HepG2 (cell line): ENCODE results near the gene ADAMTS2. TPM values are rescaled to one million over a fixed set of nuclear protein-coding genes. Genes with fewer than 3 reads are reported as not detected.

Source experiments
- ATAC-seq: fragments of 200-7000 bp; cut with Tn5 transposase; 3 replicates; pipeline ENCODE4 v1.9.1; 2020; ENCODE audit warnings: mild to moderate bottlenecking, moderate library complexity
- BruUV-seq: library from RNA; stranded (reverse); fragments of 400-500 nt; replicated peaks from 2 replicates; lab custom pipeline; 2021; lab: Mats Ljungman, UMichigan
- CTCF ChIA-PET: fragments of 300-600 bp; formaldehyde crosslinking; extraction: SDS; loops from one replicate; lab custom pipeline; 2021; ENCODE audit warnings: low total read pairs, inconsistent platforms, low intra/inter-chr PET ratio; lab: Yijun Ruan, JAX
- POLR2A ChIA-PET: fragments of 350-600 bp; sonication (Branson Sonifier 250); formaldehyde crosslinking; loops from one replicate; lab custom pipeline; 2020; ENCODE audit warnings: antibody characterized with exemption, inconsistent platforms; lab: Yijun Ruan, JAX
- DNase-seq: peaks from one replicate; pipeline ENCODE4 v3.0.0-alpha.2; 2015; ENCODE audit warnings: low spot score
- FAIRE-seq: peaks from 3 replicates; lab custom pipeline; 2011; peaks lifted over from hg19 to GRCh38; lab: Jason Lieb, UNC
- H2AFZ ChIP-seq: one replicate; pipeline ENCODE4 v1.6.1; 2011; ENCODE audit warnings: low read length, inconsistent platforms
- H3K27ac ChIP-seq: fragments of 300-600 bp; 3 replicates; pipeline ENCODE4 v1.8.0; 2011; ENCODE audit warnings: mixed run types, mild to moderate bottlenecking, mixed read lengths, low read length, inconsistent platforms; ENCODE audit not compliant: insufficient read depth; ENCODE audit errors: extremely low read length
- H3K27me3 ChIP-seq, 2 experiments: fragments of 200-600 bp in 1 of 2; 2 replicates in 1 of 2; 3 replicates in 1 of 2; pipeline versions ENCODE4 v1.6.0 to v1.8.0; 2011; ENCODE audit warnings: low read length in 2 of 2, mild to moderate bottlenecking in 2 of 2, moderate library complexity in 2 of 2, inconsistent platforms in 1 of 2; ENCODE audit not compliant: insufficient read depth in 2 of 2, control insufficient read depth in 1 of 2
- H3K36me3 ChIP-seq, 2 experiments: fragments of 200-600 bp in 1 of 2; replicated peaks in 1 of 2; 2 replicates in 1 of 2; 3 replicates in 1 of 2; pipeline versions ENCODE4 v1.5.1 to v1.8.0; 2011; ENCODE audit warnings: low read length in 2 of 2, inconsistent platforms in 1 of 2; ENCODE audit not compliant: insufficient read depth in 2 of 2, control insufficient read depth in 1 of 2
- H3K4me1 ChIP-seq: 2 replicates; pipeline ENCODE4 v1.5.1; 2012; ENCODE audit warnings: low read length, inconsistent platforms; ENCODE audit not compliant: insufficient read depth
- H3K4me2 ChIP-seq: 2 replicates; pipeline ENCODE4 v1.6.0; 2011; ENCODE audit warnings: low read depth, low read length, inconsistent platforms
- H3K4me3 ChIP-seq, 3 experiments: fragments of 200-600 bp in 1 of 3; sonication (generic), shearing (Covaris generic) in 1 of 3; replicated peaks in 1 of 3; 2 replicates each; pipeline ENCODE4 v1.5.1; 2011 to 2016; ENCODE audit warnings: low read length in 3 of 3, inconsistent platforms in 2 of 3, low read depth in 2 of 3, mild to moderate bottlenecking in 2 of 3, control low read depth in 1 of 3, mixed read lengths in 1 of 3; ENCODE audit not compliant: insufficient read depth in 1 of 3
- H3K79me2 ChIP-seq: one replicate; pipeline ENCODE4 v1.6.1; 2011; ENCODE audit warnings: low read length, inconsistent platforms; ENCODE audit not compliant: insufficient read depth
- H3K9ac ChIP-seq: 2 replicates; pipeline ENCODE4 v1.6.0; 2011; ENCODE audit warnings: mild to moderate bottlenecking, low read depth, low read length, inconsistent platforms; ENCODE audit not compliant: insufficient read depth
- H3K9me3 ChIP-seq: 2 replicates; pipeline ENCODE4 v1.5.1; 2012; ENCODE audit warnings: mild to moderate bottlenecking, low read length
- H4K20me1 ChIP-seq: 2 replicates; pipeline ENCODE4 v1.6.0; 2011; ENCODE audit warnings: inconsistent platforms, mild to moderate bottlenecking, low read length, moderate library complexity; ENCODE audit not compliant: insufficient read depth
- CEBPB ChIP-seq: IDR thresholded peaks from 2 replicates; pipeline ENCODE4 v1.6.1; 2011; ENCODE audit warnings: low read depth, low read length, improper control_type of control experiment, borderline replicate concordance
- CREM ChIP-seq, 2 experiments: sonication (generic) in 1 of 2; formaldehyde crosslinking in 1 of 2; IDR thresholded peaks; 2 replicates each; pipeline versions ENCODE4 v1.4.0 to v1.6.1; 2016 to 2020; ENCODE audit warnings: antibody characterized with exemption in 1 of 2, mild to moderate bottlenecking in 1 of 2, missing genetic modification reagents in 1 of 2
- HOXA7 ChIP-seq: sonication (generic); formaldehyde crosslinking; IDR thresholded peaks from 2 replicates; pipeline ENCODE4 v1.8.1; 2022; ENCODE audit warnings: mild to moderate bottlenecking, missing genetic modification reagents, moderate library complexity
- STAG1 ChIP-seq: sonication (generic); formaldehyde crosslinking; IDR thresholded peaks from 2 replicates; pipeline ENCODE4 v1.4.0; 2020; ENCODE audit warnings: missing genetic modification reagents
- ZNF124 ChIP-seq: sonication (generic); formaldehyde crosslinking; IDR thresholded peaks from 2 replicates; pipeline ENCODE4 v1.4.0; 2020; ENCODE audit warnings: missing genetic modification reagents
- ZSCAN9 ChIP-seq: IDR thresholded peaks from 2 replicates; pipeline ENCODE4 v1.6.1; 2016; ENCODE audit warnings: borderline replicate concordance
- WGBS: methylation state at CpG from one replicate; pipeline ENCODE4 v1.1.6; 2017; ENCODE audit warnings: low lambda C conversion rate; 5-methylcytosine and 5-hydroxymethylcytosine counted together
- in situ Hi-C: cut with HindIII; loops from 2 replicates; pipeline ENCODE4 v1.10.0; 2017; ENCODE audit warnings: low pct_unique_long_range_greater_than_20kb; ENCODE audit not compliant: extremely low pct_ligation_motif_present
- intact Hi-C: fragments of 100-400 bp; cut with micrococcal nuclease; formaldehyde crosslinking; loops from one replicate; pipeline ENCODE4 v1.10.0; 2022; ENCODE audit not compliant: unreplicated experiment
- polyA plus RNA-seq, 8 experiments: library from polyadenylated mRNA; depleted of rRNA in 3 of 8; stranded (reverse) in 7 of 8; unstranded in 1 of 8; fragments of >200 nt; fragmentation: Illumina TruSeq in 4 of 8; extraction: Trizol in 4 of 8; gene quantifications; 2 replicates each; pipeline versions ENCODE4 v1.2.1 to v1.2.3, GENCODE V29; 2011 to 2016; ENCODE audit warnings: low read depth in 4 of 8, missing spikeins in 1 of 8, mixed read lengths in 1 of 8; ENCODE audit not compliant: insufficient read depth in 1 of 8
- total RNA-seq, 5 experiments: library from RNA; depleted of rRNA; stranded (reverse); fragments of >200 nt; fragmentation: Illumina TruSeq; extraction: Trizol; gene quantifications; 2 replicates each; pipeline ENCODE4 v1.2.3, GENCODE V29; 2016; ENCODE audit warnings: low read depth in 1 of 5
- TF ChIP-seq, protein P1 (sequence below): fragments of 450-650 bp; IDR thresholded peaks from 2 replicates; pipeline ENCODE4 v1.6.1; 2016
- TF ChIP-seq, protein P2 (sequence below): sonication (generic); formaldehyde crosslinking; IDR thresholded peaks from 2 replicates; pipeline ENCODE4 v1.9.0; 2021; ENCODE audit warnings: missing genetic modification reagents, borderline replicate concordance
- TF ChIP-seq, protein P3 (sequence below): sonication (generic); formaldehyde crosslinking; conservative IDR thresholded peaks from 2 replicates; pipeline ENCODE4 v1.8.1; 2023; ENCODE audit warnings: missing genetic modification reagents
- TF ChIP-seq, protein P4 (sequence below): IDR thresholded peaks from 2 replicates; pipeline ENCODE4 v1.6.1; 2016; ENCODE audit warnings: missing genetic modification reagents, missing compliant biosample characterization
- TF ChIP-seq, protein P5 (sequence below): sonication (generic); formaldehyde crosslinking; IDR thresholded peaks from 2 replicates; pipeline ENCODE4 v1.5.0; 2020; ENCODE audit warnings: mild to moderate bottlenecking, missing genetic modification reagents, moderate library complexity

The ADAMTS2 gene
- total and polyA plus RNA-seq, 2 of the 13 experiments (the other 11 are each of a cell fraction or from before 2014, with no cell fraction given), result 0.24 to 3.5 TPM

DNA sequence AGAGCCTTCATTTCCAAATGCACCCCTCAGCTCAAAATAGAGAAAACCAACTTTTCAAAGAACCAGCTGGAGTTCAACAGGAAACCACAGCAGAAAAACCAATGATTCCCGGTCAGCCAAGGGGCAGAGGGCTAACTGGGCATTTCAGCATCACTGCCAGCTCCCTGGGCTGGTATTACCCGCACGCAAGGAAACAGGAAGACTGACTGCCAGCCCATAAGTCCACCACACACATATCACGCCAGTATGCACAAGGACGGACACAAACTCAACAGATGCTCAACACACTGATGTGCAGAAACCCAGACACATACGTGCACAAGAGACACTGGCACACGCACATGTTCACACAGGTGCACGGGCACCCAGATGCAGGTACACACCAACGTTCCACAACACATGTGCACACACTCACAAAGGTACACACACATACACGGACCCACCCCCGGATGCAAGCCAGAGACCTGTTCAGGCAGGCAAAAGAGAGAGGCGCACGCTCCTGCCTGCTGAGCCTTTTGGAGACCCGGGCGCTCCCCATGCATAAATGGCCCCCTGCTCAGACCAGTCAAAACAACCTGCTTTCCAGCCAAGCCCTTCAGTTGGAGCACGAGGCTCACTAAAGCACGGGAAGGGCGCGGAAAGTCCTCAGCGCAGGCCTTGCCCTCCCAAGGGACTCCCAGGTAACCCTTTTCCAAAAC, 2.1 kb downstream of the ADAMTS2 start:
- Histone ChIP-seq H3K27me3 (peaks cover 10 to 82% of the 10 kb centered on the region in 2 experiments), H2AFZ (no peak overlapping the region), H3K36me3 (no peaks in the 10 kb centered on the region), H3K9me3 (no peaks in the 10 kb centered on the region), H3K9ac (no peak overlapping the region), H3K4me1 (no peaks in the 10 kb centered on the region)
- no TSS peak for BruUV-seq
- DNase-seq (no peak), FAIRE-seq (no peak)
- POLR2A ChIA-PET, result no interaction called here
- intact Hi-C loops, result no loop called here
- CTCF ChIA-PET, result no interaction called here
- TF ChIP-seq ZNF124, result no peak
- TF ChIP-seq, protein P1, sequence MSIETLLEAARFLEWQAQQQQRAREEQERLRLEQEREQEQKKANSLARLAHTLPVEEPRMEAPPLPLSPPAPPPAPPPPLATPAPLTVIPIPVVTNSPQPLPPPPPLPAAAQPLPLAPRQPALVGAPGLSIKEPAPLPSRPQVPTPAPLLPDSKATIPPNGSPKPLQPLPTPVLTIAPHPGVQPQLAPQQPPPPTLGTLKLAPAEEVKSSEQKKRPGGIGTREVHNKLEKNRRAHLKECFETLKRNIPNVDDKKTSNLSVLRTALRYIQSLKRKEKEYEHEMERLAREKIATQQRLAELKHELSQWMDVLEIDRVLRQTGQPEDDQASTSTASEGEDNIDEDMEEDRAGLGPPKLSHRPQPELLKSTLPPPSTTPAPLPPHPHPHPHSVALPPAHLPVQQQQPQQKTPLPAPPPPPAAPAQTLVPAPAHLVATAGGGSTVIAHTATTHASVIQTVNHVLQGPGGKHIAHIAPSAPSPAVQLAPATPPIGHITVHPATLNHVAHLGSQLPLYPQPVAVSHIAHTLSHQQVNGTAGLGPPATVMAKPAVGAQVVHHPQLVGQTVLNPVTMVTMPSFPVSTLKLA, result peak; percentile 40
- TF ChIP-seq, all 625 proteins: peak for 1
- H3K4me2 ChIP-seq, result no peak overlapping the region
- in situ Hi-C loops, result no loop called here
- ATAC-seq, result no peak
- no peaks in the 10 kb centered on the region for H4K20me1 ChIP-seq
- WGBS, result 34% methylated on average over 9 of the region's 20 CpGs
- no peak overlapping the region for H3K4me3 ChIP-seq
- no peaks in the 10 kb centered on the region for H3K79me2 ChIP-seq
- no peak overlapping the region for H3K27ac ChIP-seq

DNA sequence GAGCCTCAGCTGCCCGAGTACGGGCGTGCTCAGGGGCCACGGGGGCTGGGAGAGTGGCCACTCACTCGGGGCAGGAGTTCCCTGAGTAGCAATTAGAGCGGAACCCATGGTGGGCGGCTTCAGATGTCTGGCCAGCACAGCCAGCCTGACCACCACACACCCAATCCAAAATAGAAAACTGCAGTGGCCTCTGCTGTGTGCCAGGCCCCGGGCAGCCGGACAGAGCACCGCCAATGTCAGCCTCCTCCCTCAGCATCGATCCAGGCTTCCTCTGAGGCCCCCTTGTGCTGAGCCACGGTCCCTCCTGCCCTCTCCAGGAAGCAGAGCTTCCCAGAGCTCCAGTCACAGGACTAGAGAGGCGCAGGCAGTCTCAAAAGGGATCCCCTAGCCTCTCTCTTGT, 2.7 kb downstream of the ADAMTS2 start:
- Histone ChIP-seq H3K4me3 (no peak overlapping the region), H3K4me2 (no peak overlapping the region), H3K36me3 (no peaks in the 10 kb centered on the region), H3K79me2 (no peaks in the 10 kb centered on the region), H3K4me1 (no peaks in the 10 kb centered on the region), H3K27me3 (peaks cover 10 to 82% of the 10 kb centered on the region in 2 experiments), H3K9me3 (no peaks in the 10 kb centered on the region), H2AFZ (no peak overlapping the region), H4K20me1 (no peaks in the 10 kb centered on the region), H3K27ac (no peak overlapping the region), H3K9ac (no peak overlapping the region)
- ChIA-PET CTCF (no interaction called here), POLR2A (no interaction called here)
- no peak for FAIRE-seq
- intact Hi-C loops (no loop called here), in situ Hi-C loops (no loop called here)
- no peak for DNase-seq
- WGBS, result 7% methylated on average over 4 of the region's 13 CpGs
- BruUV-seq, result no TSS peak
- ATAC-seq, result peak; percentile 52
- TF ChIP-seq HOXA7 (CRISPR knock-in tag) (no peak), CEBPB (no peak), ZSCAN9 (no peak), STAG1 (CRISPR knock-in tag) (peak; percentile 14; the same call in 1 of the 2 replicates), CREM (IDR thresholded peaks at IDR 0.05) (no peak), CREM (CRISPR knock-in tag; IDR thresholded peaks at IDR 0.05) (no peak)
- TF ChIP-seq, protein P2, sequence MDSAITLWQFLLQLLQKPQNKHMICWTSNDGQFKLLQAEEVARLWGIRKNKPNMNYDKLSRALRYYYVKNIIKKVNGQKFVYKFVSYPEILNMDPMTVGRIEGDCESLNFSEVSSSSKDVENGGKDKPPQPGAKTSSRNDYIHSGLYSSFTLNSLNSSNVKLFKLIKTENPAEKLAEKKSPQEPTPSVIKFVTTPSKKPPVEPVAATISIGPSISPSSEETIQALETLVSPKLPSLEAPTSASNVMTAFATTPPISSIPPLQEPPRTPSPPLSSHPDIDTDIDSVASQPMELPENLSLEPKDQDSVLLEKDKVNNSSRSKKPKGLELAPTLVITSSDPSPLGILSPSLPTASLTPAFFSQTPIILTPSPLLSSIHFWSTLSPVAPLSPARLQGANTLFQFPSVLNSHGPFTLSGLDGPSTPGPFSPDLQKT (CRISPR knock-in tag), result no peak
- TF ChIP-seq, protein P3, sequence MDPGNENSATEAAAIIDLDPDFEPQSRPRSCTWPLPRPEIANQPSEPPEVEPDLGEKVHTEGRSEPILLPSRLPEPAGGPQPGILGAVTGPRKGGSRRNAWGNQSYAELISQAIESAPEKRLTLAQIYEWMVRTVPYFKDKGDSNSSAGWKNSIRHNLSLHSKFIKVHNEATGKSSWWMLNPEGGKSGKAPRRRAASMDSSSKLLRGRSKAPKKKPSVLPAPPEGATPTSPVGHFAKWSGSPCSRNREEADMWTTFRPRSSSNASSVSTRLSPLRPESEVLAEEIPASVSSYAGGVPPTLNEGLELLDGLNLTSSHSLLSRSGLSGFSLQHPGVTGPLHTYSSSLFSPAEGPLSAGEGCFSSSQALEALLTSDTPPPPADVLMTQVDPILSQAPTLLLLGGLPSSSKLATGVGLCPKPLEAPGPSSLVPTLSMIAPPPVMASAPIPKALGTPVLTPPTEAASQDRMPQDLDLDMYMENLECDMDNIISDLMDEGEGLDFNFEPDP, result no peak
- TF ChIP-seq, protein P4, sequence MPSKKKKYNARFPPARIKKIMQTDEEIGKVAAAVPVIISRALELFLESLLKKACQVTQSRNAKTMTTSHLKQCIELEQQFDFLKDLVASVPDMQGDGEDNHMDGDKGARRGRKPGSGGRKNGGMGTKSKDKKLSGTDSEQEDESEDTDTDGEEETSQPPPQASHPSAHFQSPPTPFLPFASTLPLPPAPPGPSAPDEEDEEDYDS (CRISPR knock-in tag), result no peak
- TF ChIP-seq, protein P5, sequence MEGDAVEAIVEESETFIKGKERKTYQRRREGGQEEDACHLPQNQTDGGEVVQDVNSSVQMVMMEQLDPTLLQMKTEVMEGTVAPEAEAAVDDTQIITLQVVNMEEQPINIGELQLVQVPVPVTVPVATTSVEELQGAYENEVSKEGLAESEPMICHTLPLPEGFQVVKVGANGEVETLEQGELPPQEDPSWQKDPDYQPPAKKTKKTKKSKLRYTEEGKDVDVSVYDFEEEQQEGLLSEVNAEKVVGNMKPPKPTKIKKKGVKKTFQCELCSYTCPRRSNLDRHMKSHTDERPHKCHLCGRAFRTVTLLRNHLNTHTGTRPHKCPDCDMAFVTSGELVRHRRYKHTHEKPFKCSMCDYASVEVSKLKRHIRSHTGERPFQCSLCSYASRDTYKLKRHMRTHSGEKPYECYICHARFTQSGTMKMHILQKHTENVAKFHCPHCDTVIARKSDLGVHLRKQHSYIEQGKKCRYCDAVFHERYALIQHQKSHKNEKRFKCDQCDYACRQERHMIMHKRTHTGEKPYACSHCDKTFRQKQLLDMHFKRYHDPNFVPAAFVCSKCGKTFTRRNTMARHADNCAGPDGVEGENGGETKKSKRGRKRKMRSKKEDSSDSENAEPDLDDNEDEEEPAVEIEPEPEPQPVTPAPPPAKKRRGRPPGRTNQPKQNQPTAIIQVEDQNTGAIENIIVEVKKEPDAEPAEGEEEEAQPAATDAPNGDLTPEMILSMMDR (CRISPR knock-in tag), result 0 out of 2 replicates have a peak, but pooled peaks have one; percentile 8
